Endodermal cell (in vitro differentiated cells): ENCODE results near the gene SDK2. TPM values are rescaled to one million over a fixed set of nuclear protein-coding genes. Genes with fewer than 3 reads are reported as not detected.

Source experiments
- DNase-seq: peaks from one replicate; pipeline ENCODE4 v3.0.0-alpha.2; 2017
- H3K27ac ChIP-seq: 2 replicates; pipeline ENCODE4 v1.5.1; 2013; ENCODE audit warnings: mild to moderate bottlenecking, low read depth, low read length, moderate library complexity
- H3K27me3 ChIP-seq: 2 replicates; pipeline ENCODE4 v1.6.1; 2013; ENCODE audit warnings: mild to moderate bottlenecking, low read length, moderate library complexity; ENCODE audit not compliant: insufficient read depth, control insufficient read depth, poor library complexity, severe bottlenecking
- H3K36me3 ChIP-seq: 2 replicates; pipeline ENCODE4 v1.7.0; 2013; ENCODE audit warnings: mild to moderate bottlenecking, low read length, moderate library complexity; ENCODE audit not compliant: control insufficient read depth, insufficient read depth
- H3K4me1 ChIP-seq: one replicate; pipeline ENCODE4 v1.7.0; 2013; ENCODE audit warnings: low read length; ENCODE audit not compliant: control insufficient read depth, insufficient read depth
- H3K4me3 ChIP-seq: 2 replicates; pipeline ENCODE4 v1.5.1; 2013; ENCODE audit warnings: mild to moderate bottlenecking, low read length, moderate library complexity
- H3K9ac ChIP-seq: 2 replicates; pipeline ENCODE4 v1.6.1; 2013; ENCODE audit warnings: mild to moderate bottlenecking, low read length, moderate library complexity; ENCODE audit not compliant: poor library complexity, severe bottlenecking; ENCODE audit errors: extremely low read depth
- H3K9me3 ChIP-seq: 2 replicates; pipeline ENCODE4 v1.6.1; 2013; ENCODE audit warnings: mild to moderate bottlenecking, low read length, moderate library complexity; ENCODE audit not compliant: control insufficient read depth
- H3K27ac Mint-ChIP-seq: 2 replicates; pipeline ENCODE4 v1.8.0; 2020; ENCODE audit warnings: mixed read lengths
- H3K27me3 Mint-ChIP-seq: 2 replicates; pipeline ENCODE4 v1.8.0; 2021; ENCODE audit warnings: mild to moderate bottlenecking, mixed read lengths; ENCODE audit not compliant: insufficient read depth
- H3K36me3 Mint-ChIP-seq: 2 replicates; pipeline ENCODE4 v1.8.0; 2020; ENCODE audit warnings: low read depth, mixed read lengths
- H3K4me1 Mint-ChIP-seq: 2 replicates; pipeline ENCODE4 v1.8.0; 2020; ENCODE audit warnings: mixed read lengths
- H3K4me3 Mint-ChIP-seq: 2 replicates; pipeline ENCODE4 v1.8.0; 2020; ENCODE audit warnings: mild to moderate bottlenecking, moderate library complexity, mixed read lengths
- H3K9me3 Mint-ChIP-seq: 2 replicates; pipeline ENCODE4 v1.8.0; 2020; ENCODE audit warnings: mild to moderate bottlenecking, mixed read lengths
- CTCF ChIP-seq: fragments of 200-600 bp; sonication (generic); conservative IDR thresholded peaks from 2 replicates; pipeline ENCODE4 v1.5.0; 2021; ENCODE audit warnings: antibody characterized with exemption, mild to moderate bottlenecking
- WGBS, 2 experiments: methylation state at CpG; one replicate each; pipeline versions ENCODE4 v1.1.5 to v1.1.7; 2013; ENCODE audit warnings: missing lambda C conversion rate in 2 of 2, mixed read lengths in 1 of 2; ENCODE audit not compliant: insufficient coverage in 1 of 2, insufficient read length in 1 of 2; 5-methylcytosine and 5-hydroxymethylcytosine counted together
- total RNA-seq, 2 donors: library from RNA; stranded (reverse); fragmentation: NEBNext Ultra II Directional in 1 of 2; extraction: Animal tissue kit (Norgen Biotek cat#: 25700) in 1 of 2; gene quantifications; 2 replicates in 1 of 2; 3 replicates in 1 of 2; pipeline ENCODE4 v1.2.1, GENCODE V29; 2021

SDK2 gene
- total RNA-seq, 2 donors from 2014 or later, result 5.9 to 7.0 TPM

GRCh38 chr17:73544333-73544732, 99.9 kb downstream of the SDK2 start:
- DNase-seq, result no peak
- H3K4me3 ChIP-seq, result no peak overlapping the region
- no peak overlapping the region for H3K27ac Mint-ChIP-seq
- 77 to 82% methylated on average over 3 to 5 of the region's 5 CpGs for WGBS, 2 experiments
- H3K9me3 Mint-ChIP-seq, result no peaks in the 10 kb centered on the region
- peaks cover 18% of the 10 kb centered on the region for H3K4me1 Mint-ChIP-seq
- TF ChIP-seq CTCF, result no peak
- H3K27me3 ChIP-seq, result no peaks in the 10 kb centered on the region
- no peaks in the 10 kb centered on the region for H3K9me3 ChIP-seq
- H3K36me3 Mint-ChIP-seq, result no peaks in the 10 kb centered on the region
- no peaks in the 10 kb centered on the region for H3K27me3 Mint-ChIP-seq
- no peak overlapping the region for H3K9ac ChIP-seq
- no peak overlapping the region for H3K4me3 Mint-ChIP-seq
- no peak overlapping the region for H3K27ac ChIP-seq
- no peaks in the 10 kb centered on the region for H3K36me3 ChIP-seq
- H3K4me1 ChIP-seq, result no peaks in the 10 kb centered on the region

- 80 to 100% methylated on average over 1 to 9 of the region's 9 CpGs for WGBS, 2 experiments
- H3K27me3 ChIP-seq, result peaks cover 6% of the 10 kb centered on the region
- Mint-ChIP-seq H3K36me3 (no peaks in the 10 kb centered on the region), H3K4me3 (no peak overlapping the region), H3K27me3 (no peaks in the 10 kb centered on the region), H3K4me1 (peaks cover 23% of the 10 kb centered on the region), H3K9me3 (no peaks in the 10 kb centered on the region), H3K27ac (no peak overlapping the region)
- no peak overlapping the region for H3K27ac ChIP-seq
- H3K36me3 ChIP-seq, result no peaks in the 10 kb centered on the region
- no peak overlapping the region for H3K4me3 ChIP-seq
- no peak for TF ChIP-seq CTCF
- no peak for DNase-seq
- H3K9me3 ChIP-seq, result no peaks in the 10 kb centered on the region
- H3K9ac ChIP-seq, result no peak overlapping the region
- H3K4me1 ChIP-seq, result no peaks in the 10 kb centered on the region
These were observed 101.9 kb downstream of the SDK2 start for GRCh38 chr17:73542323-73542722.

GRCh38 chr17:73541561-73541981, 102.7 kb downstream of the SDK2 start:
- Histone ChIP-seq H3K36me3 (no peaks in the 10 kb centered on the region), H3K4me1 (peaks cover 5% of the 10 kb centered on the region), H3K9ac (no peak overlapping the region), H3K27me3 (peaks cover 6% of the 10 kb centered on the region), H3K4me3 (no peak overlapping the region), H3K27ac (no peak overlapping the region), H3K9me3 (no peaks in the 10 kb centered on the region)
- Mint-ChIP-seq H3K27ac (no peak overlapping the region), H3K36me3 (no peaks in the 10 kb centered on the region), H3K4me3 (no peak overlapping the region), H3K27me3 (no peaks in the 10 kb centered on the region), H3K9me3 (no peaks in the 10 kb centered on the region), H3K4me1 (peaks cover 25% of the 10 kb centered on the region)
- WGBS, 2 experiments, result 90 to 94% methylated on average over 9 to 16 of the region's 16 CpGs
- no peak for TF ChIP-seq CTCF
- DNase-seq, result no peak
